HG03095 (cell line): ENCODE results near the gene ITGB7.

Source experiments
- ATAC-seq: cut with Tn5 transposase; IDR thresholded peaks from one replicate; pipeline ENCODE4 v1.9.1; 2021; ENCODE audit warnings: moderate library complexity; ENCODE audit not compliant: unreplicated experiment

The ITGB7 gene

GRCh38 chr12:53197011-53197640 is 9.9 kb downstream of the ITGB7 start:
- no peak for ATAC-seq

GRCh38 chr12:53196486-53196885 is 10.6 kb downstream of the ITGB7 start:
- ATAC-seq, result no peak

GRCh38 chr12:53195516-53196420 is 11.3 kb downstream of the ITGB7 start:
- no peak for ATAC-seq

GRCh38 chr12:53194973-53195372 is 12.1 kb downstream of the ITGB7 start:
- no peak for ATAC-seq

- ATAC-seq, result no peak
Observed at GRCh38 chr12:53193985-53194716, 12.9 kb downstream of the ITGB7 start.

- ATAC-seq, result no peak
Observed at GRCh38 chr12:53193040-53193439, 14.0 kb downstream of the ITGB7 start.

GRCh38 chr12:53192531-53193021 is 14.5 kb downstream of the ITGB7 start:
- no peak for ATAC-seq

GRCh38 chr12:53191885-53192530 is 15.0 kb downstream of the ITGB7 start:
- ATAC-seq, result no peak

- ATAC-seq, result no peak
Observed at GRCh38 chr12:53191096-53191884, 15.8 kb downstream of the ITGB7 start.

- no peak for ATAC-seq
Observed at GRCh38 chr12:53190108-53190729, 16.8 kb downstream of the ITGB7 start.

GRCh38 chr12:53187145-53187899 is 19.7 kb downstream of the ITGB7 start:
- no peak for ATAC-seq

GRCh38 chr12:53186745-53187144 is 20.3 kb downstream of the ITGB7 start:
- ATAC-seq, result no peak

- ATAC-seq, result no peak
Observed at GRCh38 chr12:53185582-53186153, 21.4 kb downstream of the ITGB7 start.

GRCh38 chr12:53184828-53185227 is 22.2 kb downstream of the ITGB7 start:
- no peak for ATAC-seq

- ATAC-seq, result no peak
Observed at GRCh38 chr12:53182903-53183302, 24.1 kb downstream of the ITGB7 start.

- ATAC-seq, result no peak
Observed at GRCh38 chr12:53181935-53182334, 25.1 kb downstream of the ITGB7 start.

GRCh38 chr12:53180931-53181645 is 26.0 kb downstream of the ITGB7 start:
- peak; percentile 49 for ATAC-seq
